22Rv1 (cell line): Measurements from ENCODE around the gene LINC00237.

Source experiments
- H3K27ac ChIP-seq: fragments of 450-650 bp; 2 replicates; pipeline ENCODE4 v1.5.1; 2017
- CTCF ChIP-seq: fragments of 450-650 bp; IDR thresholded peaks from 2 replicates; pipeline ENCODE4 v1.5.1; 2017; ENCODE audit warnings: mild to moderate bottlenecking
- ZFX ChIP-seq: fragments of 450-650 bp; IDR thresholded peaks from 2 replicates; pipeline ENCODE4 v1.6.1; 2017; ENCODE audit warnings: antibody characterized with exemption, borderline replicate concordance

Gene LINC00237

GRCh38 chr20:21106171-21107017 is at the start of gene LINC00237:
TSS of gene LINC00237 (minus strand) at chr20:21106358.
- H3K27ac ChIP-seq: no peak within 1 kb of the TSS
- no peak for TF ChIP-seq ZFX

- no peak for TF ChIP-seq CTCF
- no peak overlapping the region for H3K27ac ChIP-seq
Measured at GRCh38 chr20:21155268-21155667, 49.1 kb upstream of the LINC00237 start.

DNA sequence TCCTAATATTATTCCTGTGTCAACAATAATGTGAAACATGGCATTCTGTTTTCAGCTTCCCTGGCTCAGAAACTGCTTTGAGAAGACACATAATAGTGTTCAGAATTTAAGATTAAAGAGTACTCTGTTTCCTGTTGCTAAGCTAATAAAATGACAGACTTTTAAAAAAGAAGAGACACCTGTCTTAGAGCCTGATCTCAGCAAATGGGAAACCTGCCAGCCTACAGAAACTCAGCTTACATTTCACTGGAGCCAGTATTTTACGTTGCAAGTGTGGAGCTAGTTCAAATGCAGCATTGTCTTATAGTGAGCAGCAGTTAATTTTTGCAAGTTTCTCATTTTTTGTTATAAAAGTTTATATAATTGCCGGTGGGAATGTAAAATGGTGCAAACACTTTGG is 48.5 kb upstream of the LINC00237 start:
- H3K27ac ChIP-seq: no peak overlapping the region
- TF ChIP-seq CTCF: no peak
- no peak for TF ChIP-seq ZFX

DNA sequence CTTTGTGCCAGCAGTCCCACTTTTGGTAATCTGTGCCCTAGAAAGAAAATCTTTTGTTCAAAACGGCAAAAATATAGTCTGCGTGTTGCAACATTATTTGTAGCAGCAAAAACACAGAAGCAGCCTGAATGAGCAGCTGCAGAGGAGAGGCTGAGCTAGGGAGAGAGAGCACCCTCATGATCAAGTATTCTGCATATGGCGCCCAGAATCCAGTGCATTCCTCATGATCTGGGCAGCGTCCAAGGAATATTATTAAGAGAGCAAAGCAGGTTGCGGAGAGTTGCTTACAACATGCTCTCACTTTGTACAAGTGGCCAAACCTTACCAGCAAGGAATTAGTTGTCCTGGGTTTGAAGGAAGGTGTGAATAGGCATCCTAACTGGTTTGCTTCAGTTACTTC is 45.6 kb upstream of the LINC00237 start:
- TF ChIP-seq CTCF: no peak
- TF ChIP-seq ZFX: no peak
- no peak overlapping the region for H3K27ac ChIP-seq

- H3K27ac ChIP-seq: no peak overlapping the region
- TF ChIP-seq ZFX (no peak), CTCF (no peak)
Measured at GRCh38 chr20:21149344-21149743, 43.2 kb upstream of the LINC00237 start.

DNA sequence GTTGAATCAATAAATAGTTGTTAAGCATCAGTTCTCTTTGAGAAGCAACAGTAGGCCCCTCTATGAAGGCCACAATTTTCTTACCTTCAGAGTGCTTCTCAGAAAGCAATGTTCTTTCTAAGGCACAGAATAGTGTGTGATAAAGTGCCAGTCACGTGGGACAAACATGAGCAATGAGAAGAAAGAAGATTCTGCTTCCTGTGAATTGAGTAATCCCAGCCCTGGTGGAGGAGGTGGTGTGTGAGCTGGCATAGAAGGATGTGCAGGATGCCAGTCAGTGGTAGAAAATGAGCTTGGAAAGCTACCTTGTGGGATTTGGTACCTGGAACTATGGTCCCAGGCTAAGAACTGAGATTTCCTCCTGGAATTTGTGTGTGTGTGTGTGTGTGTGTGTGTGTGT is 41.4 kb upstream of the LINC00237 start:
- TF ChIP-seq ZFX: no peak
- no peak overlapping the region for H3K27ac ChIP-seq

- no peak overlapping the region for H3K27ac ChIP-seq
- TF ChIP-seq CTCF: no peak
- TF ChIP-seq ZFX: no peak
Measured at GRCh38 chr20:21146215-21146614, 40.1 kb upstream of the LINC00237 start.

- no peak overlapping the region for H3K27ac ChIP-seq
- TF ChIP-seq CTCF (no peak), ZFX (no peak)
Measured at GRCh38 chr20:21145424-21145823, 39.3 kb upstream of the LINC00237 start.
